Middle frontal gyrus (tissue), 1 donor: ENCODE data around the gene FGF12.

Source experiments
- DNase-seq: peaks from one replicate; pipeline ENCODE4 v3.0.0-alpha.2; 2015; ENCODE audit warnings: low spot score; ENCODE audit errors: extremely low spot score

FGF12 gene

DNA sequence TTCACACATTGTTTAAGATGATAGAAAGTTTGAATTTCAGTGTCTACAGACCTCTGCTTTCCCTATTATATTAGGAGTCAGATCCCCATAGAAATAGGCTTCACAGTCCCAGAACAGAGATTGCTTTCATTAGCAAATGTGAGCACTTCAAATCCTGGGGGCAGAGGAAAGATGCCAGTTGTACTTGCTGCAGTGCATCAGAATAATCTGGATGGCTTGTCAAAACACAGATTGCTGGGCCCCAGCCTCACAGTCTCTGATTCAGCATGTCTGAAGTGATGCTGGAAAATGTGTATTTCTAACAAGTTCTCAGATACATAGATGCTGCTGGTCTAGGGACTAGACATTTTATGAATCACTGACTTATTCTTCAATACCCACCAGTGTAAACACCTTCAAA lies 375.2 kb downstream of the FGF12 start:
- DNase-seq: no peak

DNA sequence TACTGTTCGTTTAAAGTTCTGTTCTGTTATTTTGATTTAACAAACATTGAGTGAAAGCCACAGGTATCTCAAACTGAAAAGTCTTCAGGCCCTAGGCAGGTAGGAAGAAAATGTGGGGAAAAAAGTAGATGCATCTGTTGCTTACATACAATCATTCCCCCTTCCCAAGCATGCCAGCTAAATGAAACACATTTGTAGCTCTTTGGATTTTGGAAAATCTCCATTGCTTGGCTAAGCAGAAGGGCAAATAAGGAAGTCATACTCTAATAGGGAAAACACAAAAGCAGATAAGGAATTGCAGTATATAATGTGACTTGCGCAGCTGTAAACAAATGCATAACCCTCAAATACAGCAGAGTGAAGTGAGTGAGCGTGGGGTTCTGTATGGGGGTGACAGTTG lies 375.9 kb downstream of the FGF12 start:
- no peak for DNase-seq

DNA sequence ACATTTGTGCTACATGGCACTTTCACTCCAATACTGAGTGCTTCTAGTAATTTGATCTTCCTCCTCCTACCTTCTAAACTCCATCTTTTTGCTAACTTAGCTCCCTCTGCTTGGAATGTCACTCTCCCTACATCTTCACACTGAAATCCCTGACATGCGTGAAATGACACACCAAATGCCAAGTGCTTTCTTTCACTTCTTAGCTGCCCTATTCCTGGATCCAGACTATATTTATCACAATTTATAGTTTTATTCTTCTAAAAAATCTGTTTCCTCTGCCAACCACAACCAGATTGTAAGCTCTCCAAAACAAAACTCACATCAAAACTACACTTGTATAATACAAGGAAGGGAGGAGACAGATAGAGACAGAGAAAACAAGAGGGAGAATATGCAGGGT lies 387.3 kb downstream of the FGF12 start:
- DNase-seq: no peak

DNA sequence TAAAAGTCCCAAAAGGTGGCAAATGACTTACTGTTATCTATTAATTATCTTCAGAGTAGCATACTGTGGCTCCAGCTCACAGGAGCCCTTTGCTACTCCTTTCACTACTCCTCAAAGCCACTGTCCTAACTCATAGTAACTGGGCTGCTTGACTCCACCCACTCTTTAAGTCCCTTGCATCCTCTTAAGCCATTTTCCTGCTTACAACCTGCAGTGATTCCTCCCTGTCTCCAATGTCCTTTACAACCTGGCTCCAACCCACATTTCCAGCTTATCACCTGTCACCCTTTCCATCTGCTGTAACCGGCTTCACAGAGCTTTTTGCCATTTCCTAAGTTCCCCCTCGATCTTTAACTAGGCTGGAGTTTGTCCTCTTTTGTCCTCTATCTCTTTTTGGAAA lies 388.1 kb downstream of the FGF12 start:
- DNase-seq: no peak

DNA sequence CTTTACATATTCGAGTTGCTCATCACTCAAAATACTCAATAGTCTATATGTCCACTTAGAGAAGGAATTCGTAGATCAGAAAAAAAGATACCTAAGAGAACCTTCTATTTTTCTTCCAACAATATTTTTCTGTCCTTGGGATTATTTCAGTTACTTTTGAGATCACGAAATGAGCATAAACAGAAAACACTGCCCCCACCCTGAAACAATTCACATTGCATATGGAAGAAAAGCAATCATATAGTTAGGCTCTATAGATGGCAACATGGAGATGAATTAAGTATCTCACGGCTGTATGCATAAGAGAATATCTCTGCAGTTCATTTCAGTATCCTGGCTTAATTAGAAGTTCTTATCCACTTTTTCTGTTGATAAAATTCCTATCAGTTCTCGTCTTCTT lies 391.1 kb downstream of the FGF12 start:
- DNase-seq: no peak

DNA sequence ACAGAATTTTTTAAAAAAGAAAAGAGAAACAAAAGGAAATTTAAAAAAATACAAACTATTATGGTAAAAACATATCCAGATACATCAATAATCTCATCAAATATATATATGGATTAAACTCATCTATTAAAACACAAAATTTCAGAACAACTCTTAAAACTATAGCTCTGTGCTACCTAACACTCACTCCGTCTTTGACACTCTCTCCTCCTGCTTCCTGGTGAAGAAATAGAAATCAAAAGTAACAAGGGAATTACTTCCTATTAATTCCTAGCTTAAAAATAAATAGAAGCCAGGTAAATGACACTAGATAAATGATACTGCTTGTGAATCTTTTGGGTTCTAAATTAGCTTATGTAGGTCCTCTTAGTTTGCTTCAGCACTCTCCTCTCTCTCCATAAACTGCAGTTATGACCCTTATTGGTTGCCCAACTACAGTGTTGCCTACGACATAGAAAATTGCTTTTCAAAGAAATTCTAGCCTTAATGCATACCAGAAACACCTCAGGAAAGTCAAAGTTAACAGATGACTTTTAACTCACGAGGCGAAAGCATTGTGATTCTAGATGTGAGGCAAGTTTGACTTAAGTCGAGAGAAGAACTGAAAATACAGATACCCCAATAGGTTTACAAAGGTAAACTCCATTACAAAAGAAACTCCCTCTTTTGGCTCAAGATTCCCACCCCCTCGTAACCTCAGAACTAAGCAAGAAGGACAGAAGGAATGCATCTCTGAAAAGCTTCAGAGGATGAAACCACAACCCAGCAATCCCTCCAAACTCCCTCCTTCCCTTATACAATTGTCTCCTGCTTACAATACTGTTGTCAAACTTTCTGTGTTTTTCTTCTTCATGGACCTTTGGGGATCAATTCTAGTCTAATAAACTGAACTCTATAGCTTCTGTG lies 394.7 kb downstream of the FGF12 start:
- DNase-seq: no peak

DNA sequence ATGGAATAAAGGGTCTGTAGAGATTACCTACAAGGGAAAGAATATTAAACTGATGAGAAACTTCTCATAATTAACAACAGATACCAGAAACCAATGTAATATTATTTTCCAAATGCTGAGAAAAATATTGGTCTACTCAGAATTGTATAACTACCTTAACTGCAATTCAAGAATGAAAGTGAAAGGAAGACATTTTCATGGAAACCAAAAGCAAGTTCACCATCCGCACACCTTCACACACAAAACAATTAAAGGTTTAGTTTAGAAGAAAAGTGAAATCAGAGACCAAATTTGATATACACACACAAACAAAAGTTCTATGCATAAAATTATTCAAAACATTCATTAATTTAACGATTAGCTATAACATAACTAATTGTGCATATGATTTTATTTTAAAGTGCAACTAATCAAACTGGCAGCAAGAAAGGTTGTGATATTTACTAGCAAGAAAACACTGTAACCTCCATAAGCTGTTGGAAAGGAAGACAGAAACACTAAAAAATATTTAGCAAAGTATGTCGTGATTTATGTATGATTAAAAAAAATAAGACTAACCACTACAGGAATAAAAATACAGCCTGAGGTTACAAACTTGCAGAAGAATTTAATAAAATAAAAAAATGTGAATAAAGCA lies 395.5 kb downstream of the FGF12 start:
- no peak for DNase-seq

DNA sequence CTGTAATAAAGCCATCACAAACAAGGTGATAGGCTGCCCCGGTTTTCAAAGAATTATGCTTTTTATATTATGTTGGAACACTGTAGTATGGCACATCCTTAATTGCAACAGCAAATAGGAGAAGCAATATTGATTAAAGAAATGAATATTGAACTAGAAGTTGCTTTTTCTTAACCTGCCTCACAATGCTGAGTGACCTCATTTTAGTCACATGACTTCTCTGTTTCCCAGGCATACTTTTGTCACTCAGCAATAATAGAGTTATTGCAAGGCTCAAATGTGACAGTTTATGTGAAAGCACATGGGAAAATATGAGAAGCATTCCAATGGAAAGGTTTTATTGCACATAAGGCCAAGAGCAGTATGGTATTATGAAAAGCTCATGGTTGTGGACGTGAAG lies 400.7 kb downstream of the FGF12 start:
- DNase-seq: no peak

DNA sequence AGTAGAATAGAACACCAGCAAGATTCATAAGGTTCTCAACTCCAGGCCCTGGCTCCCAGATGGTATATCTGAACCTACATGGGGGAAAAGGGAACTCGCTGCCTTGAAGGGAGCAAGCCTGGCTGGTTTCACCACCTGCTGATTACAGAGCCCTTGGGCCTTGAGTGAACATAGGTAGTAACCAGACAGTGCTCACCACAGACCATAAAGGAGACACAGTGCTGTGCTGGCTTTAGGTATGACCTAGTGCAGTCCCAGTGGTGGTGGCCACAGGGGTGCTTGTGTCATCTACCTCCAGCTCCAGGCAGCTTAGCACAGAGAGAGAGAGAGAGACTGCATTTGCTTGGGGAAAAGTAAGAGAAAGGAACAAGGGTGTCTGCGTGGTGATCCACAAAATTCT lies 409.8 kb downstream of the FGF12 start:
- DNase-seq: no peak

DNA sequence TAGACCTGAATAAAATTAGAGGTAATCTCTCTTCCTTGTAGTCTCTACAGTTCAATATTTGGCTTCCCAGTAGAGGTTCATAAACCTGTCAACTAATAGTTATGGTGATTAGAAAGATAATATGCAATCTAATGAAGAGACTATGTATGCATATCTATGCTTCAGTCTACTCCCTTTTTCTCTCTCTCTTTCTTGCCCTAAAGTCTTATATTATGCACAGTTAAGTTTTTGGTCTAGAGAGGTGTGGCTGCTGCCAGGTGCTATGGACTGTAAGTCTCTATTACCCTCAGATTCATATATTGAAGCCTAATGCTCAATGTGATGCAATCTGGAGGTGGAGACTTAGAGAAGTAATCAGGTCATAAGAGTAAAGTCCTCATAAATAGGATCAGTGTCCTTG lies 413.7 kb downstream of the FGF12 start:
- DNase-seq: no peak

DNA sequence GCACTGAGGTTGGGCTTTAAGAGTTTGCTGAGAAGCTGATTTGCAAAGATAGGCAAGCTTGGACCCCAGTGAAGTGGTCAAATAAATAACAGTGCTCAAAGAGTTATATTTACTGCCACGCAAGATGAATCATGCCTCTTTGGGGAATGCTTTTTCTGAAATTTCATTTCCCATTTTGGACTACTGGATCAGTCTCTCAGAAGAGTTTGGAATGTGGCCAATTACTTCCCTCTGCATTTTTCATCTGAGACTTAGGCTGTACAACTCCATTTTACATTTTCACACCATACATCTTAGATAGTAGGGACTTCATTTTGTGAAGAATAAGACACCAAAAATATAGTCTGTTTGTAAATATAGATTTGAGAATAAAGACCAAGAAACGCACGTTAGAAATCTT lies 419.7 kb downstream of the FGF12 start:
- DNase-seq: no peak

DNA sequence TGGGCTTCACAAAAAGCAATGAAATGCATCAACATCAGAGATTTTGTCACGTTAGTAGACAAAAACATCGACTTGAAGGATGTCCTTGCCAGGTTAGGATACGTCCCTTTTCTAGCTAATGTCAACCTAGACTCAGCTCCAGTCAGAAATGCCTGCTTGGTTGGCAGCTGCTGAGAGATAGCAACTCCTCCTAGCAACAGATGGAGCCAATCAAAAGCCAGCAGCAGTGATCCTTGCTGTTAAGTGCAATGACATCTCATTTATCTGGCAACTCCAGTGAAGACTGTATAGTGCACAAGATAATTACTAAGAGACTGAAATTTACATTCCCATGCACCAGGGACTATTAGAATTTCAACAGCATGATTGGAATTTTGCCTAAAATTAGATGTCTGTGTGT lies 424.1 kb downstream of the FGF12 start:
- no peak for DNase-seq

DNA sequence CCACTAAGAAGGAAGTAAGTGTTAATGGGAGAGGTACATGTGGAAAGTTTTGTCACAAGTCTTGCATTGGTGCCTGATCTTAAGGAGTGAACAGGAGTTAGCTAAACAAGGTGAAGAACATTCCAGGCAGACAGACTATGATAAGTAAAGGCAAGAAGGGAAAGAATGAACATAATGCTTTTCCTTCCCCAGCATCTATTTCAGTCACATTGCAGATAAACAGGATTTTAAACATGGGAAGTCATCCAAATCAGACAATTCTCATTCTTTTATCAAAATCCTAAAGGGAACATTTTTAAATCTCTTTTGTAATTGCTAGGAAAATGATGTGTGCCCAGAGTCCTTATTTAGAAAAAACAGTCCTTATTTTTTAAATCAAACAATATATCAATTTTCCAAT lies 424.6 kb downstream of the FGF12 start:
- DNase-seq: no peak

DNA sequence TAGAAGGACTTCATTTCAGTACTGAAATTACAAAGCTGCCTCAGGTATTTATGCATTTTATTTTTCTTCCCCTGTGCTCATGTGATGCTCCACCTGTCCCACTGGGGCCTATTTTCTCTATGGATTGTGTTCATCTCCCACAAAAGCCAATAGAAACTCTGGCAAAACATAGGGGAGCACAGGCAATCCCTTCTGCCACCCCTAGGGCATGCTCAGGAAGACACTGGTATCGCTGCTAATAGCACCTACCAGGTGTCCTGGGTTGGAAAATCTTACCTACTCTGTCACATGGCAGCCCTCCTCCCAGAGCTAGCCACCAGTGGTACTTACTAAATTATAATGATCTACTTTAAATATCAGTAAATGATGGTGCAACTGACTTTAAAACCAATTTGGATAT lies 427.4 kb downstream of the FGF12 start:
- no peak for DNase-seq

DNA sequence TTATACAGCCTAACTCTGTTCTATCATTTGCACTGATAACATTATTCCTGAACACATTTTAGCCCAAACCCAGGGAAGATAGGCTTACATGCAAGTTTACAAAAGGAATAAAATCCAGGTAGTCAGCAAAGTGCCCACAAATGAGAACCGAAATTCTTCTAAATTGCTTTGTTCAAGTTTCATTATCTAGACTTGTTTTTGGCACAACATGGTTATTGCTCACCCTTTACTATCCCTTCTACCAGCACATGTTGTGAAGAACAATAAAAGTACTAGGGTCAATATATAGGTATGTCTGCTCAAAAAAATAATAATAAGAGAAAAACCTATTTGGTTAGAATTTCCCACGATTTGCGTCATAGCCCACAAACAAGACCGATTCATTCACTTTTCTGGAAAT lies 430.5 kb downstream of the FGF12 start:
- DNase-seq: no peak

DNA sequence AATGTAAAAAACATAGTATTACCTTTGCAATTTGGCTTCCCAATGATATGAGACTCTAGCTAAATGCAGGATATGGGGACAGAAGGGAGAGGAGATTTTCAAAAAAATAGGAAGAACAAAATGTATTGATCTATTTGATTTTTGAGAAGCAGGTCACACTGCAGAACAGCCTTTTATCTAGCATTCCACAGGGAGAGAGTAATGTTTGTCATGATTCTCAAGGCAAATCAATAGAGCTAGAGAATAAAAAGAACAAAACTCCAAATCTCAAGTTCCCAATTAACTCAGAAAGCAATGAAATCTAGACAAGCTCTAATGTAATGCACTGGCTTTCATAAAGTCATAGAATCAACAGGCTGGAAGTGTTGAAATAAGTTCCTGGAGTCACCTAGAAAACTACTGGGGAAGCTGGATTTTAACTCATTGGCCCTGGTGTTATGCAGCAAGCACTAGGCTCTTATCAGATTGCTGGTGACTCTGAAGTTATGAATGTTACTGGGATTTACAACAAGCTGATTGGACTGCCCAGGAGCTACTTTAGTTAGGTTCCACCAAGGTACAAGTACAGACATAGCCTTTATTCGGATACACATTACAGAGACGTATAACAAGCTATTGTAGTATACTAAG lies 442.8 kb downstream of the FGF12 start:
- DNase-seq: no peak

DNA sequence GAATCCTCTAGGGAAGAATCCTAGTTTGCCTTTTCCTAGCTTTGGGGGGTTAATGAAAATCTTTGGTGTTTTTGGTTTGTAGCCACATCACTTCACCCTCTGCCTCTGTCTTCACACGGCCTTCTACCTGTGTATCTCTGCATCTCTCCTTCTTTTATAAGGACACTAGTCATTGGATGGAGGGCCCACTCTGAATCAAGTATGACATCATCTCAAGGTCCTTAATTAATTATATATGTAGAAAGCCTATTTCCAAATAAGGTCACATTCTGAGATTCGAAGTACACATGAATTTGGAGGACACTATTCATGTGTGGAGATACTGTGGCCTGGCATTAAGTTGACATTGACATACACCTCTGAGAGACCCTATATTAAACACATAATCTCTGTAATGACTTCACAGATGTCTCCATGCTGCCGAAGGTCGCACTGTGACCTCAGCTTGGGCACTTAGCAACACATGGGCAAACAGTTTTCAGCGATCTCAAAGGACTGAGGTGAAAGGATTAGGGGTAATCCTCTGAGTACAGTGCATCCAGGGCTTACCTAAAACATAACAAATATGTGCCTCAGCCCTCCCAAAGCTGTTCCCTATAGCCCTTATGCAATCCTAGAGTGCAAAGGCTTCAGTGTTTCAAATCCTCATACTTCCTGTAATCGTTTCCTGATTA lies 446.0 kb downstream of the FGF12 start:
- DNase-seq: no peak

DNA sequence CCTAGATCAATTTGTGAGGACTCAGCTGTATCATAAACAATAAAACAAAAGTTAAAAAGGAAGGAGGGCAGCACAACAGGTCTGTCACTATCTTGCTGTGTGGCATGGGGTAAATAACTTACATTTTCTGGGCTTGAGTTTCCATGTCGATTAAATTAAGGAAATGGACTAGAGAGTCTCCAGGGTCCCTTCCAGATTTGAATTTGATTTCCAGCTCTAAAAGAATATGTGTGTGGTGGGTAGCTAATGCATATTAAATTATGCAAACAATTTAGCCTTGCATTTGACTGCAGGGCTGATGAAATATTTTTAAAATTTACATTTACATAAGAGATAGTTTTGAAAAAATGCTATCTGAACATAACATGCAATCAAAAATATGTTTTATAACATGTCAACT lies 447.7 kb downstream of the FGF12 start:
- no peak for DNase-seq

DNA sequence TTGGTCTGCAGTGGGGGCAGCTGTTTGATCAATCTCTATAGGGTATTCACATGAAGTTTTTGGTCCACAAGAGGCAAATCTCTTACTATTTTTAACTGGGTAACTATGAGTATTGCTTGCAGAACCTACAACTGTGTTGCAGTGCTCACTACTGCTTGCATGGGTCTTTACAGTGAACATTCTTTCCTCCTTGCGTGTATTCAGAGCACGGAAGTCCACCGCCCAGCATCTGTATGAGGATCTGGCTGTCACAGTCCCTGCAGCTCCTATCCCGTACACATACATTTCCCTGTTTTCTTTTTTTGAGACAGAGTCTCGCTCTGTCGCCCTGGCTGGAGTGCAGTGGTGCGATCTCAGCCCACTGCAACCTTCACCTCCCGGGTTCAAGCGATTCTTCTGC lies 449.9 kb downstream of the FGF12 start:
- DNase-seq: no peak

DNA sequence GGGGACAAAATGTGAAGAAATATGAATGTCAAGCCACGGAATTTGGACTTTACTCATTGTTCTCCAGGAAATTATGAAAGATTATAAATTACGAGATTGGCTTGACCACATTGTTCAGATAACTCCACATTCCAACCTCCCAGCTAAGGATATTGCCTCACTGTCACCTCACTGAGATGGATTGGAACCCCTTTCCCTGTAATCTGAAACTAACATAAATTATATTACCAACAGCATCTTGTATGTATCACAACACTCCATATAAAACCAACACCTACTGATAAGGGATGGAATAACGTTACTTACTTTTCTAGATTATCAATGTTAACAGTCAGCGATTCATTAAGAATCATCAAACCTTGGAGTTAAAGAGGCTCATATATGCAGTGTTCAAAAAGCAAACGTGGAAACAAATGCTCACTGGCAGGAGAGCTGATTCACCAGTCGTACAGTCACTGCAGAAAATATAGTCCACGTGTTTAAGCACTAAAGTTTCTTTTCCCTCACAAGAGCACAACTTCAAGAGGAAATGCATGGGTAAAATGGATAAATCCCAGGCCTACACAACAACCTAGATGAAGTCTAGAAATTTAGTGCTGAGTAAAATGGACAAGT lies 451.5 kb downstream of the FGF12 start:
- DNase-seq: no peak

DNA sequence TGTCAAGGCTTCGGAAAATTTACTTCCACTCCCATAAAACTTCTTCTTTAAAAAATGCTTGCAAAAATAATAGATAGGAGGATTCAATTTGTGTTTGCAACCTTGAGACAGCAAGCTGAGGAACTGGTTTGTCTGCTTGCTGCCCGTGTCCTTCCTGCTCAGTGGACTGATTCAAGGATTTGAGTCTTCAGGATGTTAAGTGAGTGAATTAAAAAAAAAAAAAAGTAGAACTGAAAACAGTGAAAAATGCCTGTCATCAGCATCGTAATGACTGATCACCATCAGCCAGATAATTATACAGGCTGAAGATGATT lies 453.7 kb downstream of the FGF12 start:
- no peak for DNase-seq
